SK-N-SH treated with all-trans-retinoic acid at 6 μM for 48 hours (cell line): ENCODE results near the gene CCDC148.

Source experiments
- ATAC-seq: fragments of 200-7000 bp; cut with Tn5 transposase; 3 replicates; pipeline ENCODE4 v1.9.1; 2020; ENCODE audit warnings: mild to moderate bottlenecking, moderate library complexity
- BACH2 ChIP-seq: fragments of 250-450 bp; sonication (Bioruptor Pico); IDR thresholded peaks from 2 replicates; pipeline ENCODE4 v1.9.0; 2021; ENCODE audit warnings: mild to moderate bottlenecking, borderline replicate concordance
- CSDC2 ChIP-seq: fragments of 250-450 bp; sonication (Bioruptor Pico); IDR thresholded peaks from 2 replicates; pipeline ENCODE4 v1.5.0; 2020; ENCODE audit warnings: mild to moderate bottlenecking, moderate library complexity
- CSRNP3 ChIP-seq: fragments of 250-450 bp; sonication (Bioruptor Pico); IDR thresholded peaks from 2 replicates; pipeline ENCODE4 v1.5.1; 2021; ENCODE audit warnings: mild to moderate bottlenecking, moderate library complexity
- ISL1 ChIP-seq: fragments of 250-450 bp; sonication (Bioruptor Pico); IDR thresholded peaks from 2 replicates; pipeline ENCODE4 v2.1.2; 2022; ENCODE audit warnings: mild to moderate bottlenecking, moderate library complexity
- OSR1 ChIP-seq: fragments of 250-450 bp; sonication (Bioruptor Pico); IDR thresholded peaks from 2 replicates; pipeline ENCODE4 v1.8.0; 2022; ENCODE audit warnings: moderate library complexity, mild to moderate bottlenecking, inconsistent platforms
- PATZ1 ChIP-seq: fragments of 250-450 bp; sonication (Bioruptor Pico); IDR thresholded peaks from 2 replicates; pipeline ENCODE4 v1.8.0; 2020; ENCODE audit warnings: mild to moderate bottlenecking, moderate library complexity, borderline replicate concordance
- PPARA ChIP-seq: fragments of 250-450 bp; sonication (Bioruptor Pico); IDR thresholded peaks from 2 replicates; pipeline ENCODE4 v1.5.0; 2020; ENCODE audit warnings: mild to moderate bottlenecking, borderline replicate concordance
- RARB ChIP-seq: fragments of 250-450 bp; sonication (Bioruptor Pico); IDR thresholded peaks from 2 replicates; pipeline ENCODE4 v1.8.0; 2021; ENCODE audit warnings: mild to moderate bottlenecking, moderate library complexity
- SNAI2 ChIP-seq: fragments of 250-450 bp; sonication (Bioruptor Pico); IDR thresholded peaks from 2 replicates; pipeline ENCODE4 v1.5.0; 2020; ENCODE audit warnings: mild to moderate bottlenecking, moderate library complexity
- TCF4 ChIP-seq: fragments of 250-450 bp; sonication (Bioruptor Pico); IDR thresholded peaks from 2 replicates; pipeline ENCODE4 v1.8.0; 2021; ENCODE audit warnings: mild to moderate bottlenecking, moderate library complexity, borderline replicate concordance
- TOX ChIP-seq: fragments of 250-450 bp; sonication (Bioruptor Pico); IDR thresholded peaks from 2 replicates; pipeline ENCODE4 v1.8.0; 2021; ENCODE audit warnings: mild to moderate bottlenecking, moderate library complexity, borderline replicate concordance
- TSHZ2 ChIP-seq: fragments of 250-450 bp; sonication (Bioruptor Pico); IDR thresholded peaks from 2 replicates; pipeline ENCODE4 v1.5.0; 2020; ENCODE audit warnings: mild to moderate bottlenecking, moderate library complexity
- ZC3H10 ChIP-seq: fragments of 250-450 bp; sonication (Bioruptor Pico); IDR thresholded peaks from 2 replicates; pipeline ENCODE4 v1.5.1; 2021; ENCODE audit warnings: mild to moderate bottlenecking, moderate library complexity
- ZFP3 ChIP-seq: fragments of 250-450 bp; sonication (Bioruptor Pico); IDR thresholded peaks from 2 replicates; pipeline ENCODE4 v1.5.0; 2020; ENCODE audit warnings: mild to moderate bottlenecking, moderate library complexity
- ZNF565 ChIP-seq: fragments of 450-650 bp; formaldehyde crosslinking; conservative IDR thresholded peaks from 2 replicates; pipeline ENCODE4 v1.5.0; 2020; ENCODE audit warnings: low read depth, mild to moderate bottlenecking, moderate library complexity
- ZNF70 ChIP-seq: fragments of 450-650 bp; formaldehyde crosslinking; IDR thresholded peaks from 2 replicates; pipeline ENCODE4 v1.5.0; 2020; ENCODE audit warnings: mild to moderate bottlenecking, moderate library complexity
- ZNF8 ChIP-seq: fragments of 450-650 bp; formaldehyde crosslinking; IDR thresholded peaks from 2 replicates; pipeline ENCODE4 v1.5.0; 2020; ENCODE audit warnings: mild to moderate bottlenecking, moderate library complexity
- TF ChIP-seq, protein P1 (sequence below): fragments of 250-450 bp; sonication (Bioruptor Pico); IDR thresholded peaks from 2 replicates; pipeline ENCODE4 v1.5.1; 2020; ENCODE audit warnings: low read depth, mild to moderate bottlenecking, moderate library complexity

CCDC148 gene

DNA sequence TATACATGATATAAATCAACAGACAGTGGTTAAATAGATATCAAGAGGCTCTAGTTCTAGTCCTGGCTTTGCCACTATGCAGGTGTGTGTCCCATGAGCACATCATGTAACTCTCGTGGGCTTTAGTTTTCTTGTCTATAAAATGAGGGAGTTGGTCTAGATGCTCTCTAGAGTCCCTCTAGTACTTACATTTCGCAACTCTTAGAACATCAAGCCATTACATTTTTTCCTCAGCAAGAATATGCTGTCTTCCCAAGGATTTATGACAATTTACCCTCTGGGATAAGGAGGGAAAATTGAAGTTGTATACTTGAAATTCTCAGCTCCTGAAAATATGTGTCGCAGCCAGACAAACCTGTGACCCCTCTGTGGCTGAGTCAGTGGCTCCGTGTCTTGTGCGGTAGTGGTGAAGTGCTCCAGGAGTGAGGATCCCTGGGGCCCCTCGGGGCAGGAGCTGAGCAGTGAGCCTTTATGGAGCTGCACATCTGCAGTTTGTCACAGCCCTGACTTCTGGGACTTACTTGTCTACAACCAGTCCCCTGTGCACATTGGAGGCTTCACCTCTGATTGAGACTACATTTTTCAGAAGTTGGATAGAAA is 7.0 kb upstream of the CCDC148 start:
- TF ChIP-seq BACH2 (no peak), TCF4 (no peak), ZNF8 (no peak), ZNF70 (CRISPR knock-in tag) (no peak), ZNF565 (CRISPR knock-in tag) (no peak), RARB (CRISPR knock-in tag) (no peak), CSRNP3 (CRISPR knock-in tag) (no peak), CSDC2 (CRISPR knock-in tag) (no peak), TOX (no peak), PATZ1 (CRISPR knock-in tag) (no peak)
- TF ChIP-seq, protein P1, sequence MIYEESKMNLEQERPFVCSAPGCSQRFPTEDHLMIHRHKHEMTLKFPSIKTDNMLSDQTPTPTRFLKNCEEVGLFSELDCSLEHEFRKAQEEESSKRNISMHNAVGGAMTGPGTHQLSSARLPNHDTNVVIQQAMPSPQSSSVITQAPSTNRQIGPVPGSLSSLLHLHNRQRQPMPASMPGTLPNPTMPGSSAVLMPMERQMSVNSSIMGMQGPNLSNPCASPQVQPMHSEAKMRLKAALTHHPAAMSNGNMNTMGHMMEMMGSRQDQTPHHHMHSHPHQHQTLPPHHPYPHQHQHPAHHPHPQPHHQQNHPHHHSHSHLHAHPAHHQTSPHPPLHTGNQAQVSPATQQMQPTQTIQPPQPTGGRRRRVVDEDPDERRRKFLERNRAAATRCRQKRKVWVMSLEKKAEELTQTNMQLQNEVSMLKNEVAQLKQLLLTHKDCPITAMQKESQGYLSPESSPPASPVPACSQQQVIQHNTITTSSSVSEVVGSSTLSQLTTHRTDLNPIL (CRISPR knock-in tag): no peak
- TF ChIP-seq, all 23 proteins: peak for 0
- ATAC-seq: no peak

DNA sequence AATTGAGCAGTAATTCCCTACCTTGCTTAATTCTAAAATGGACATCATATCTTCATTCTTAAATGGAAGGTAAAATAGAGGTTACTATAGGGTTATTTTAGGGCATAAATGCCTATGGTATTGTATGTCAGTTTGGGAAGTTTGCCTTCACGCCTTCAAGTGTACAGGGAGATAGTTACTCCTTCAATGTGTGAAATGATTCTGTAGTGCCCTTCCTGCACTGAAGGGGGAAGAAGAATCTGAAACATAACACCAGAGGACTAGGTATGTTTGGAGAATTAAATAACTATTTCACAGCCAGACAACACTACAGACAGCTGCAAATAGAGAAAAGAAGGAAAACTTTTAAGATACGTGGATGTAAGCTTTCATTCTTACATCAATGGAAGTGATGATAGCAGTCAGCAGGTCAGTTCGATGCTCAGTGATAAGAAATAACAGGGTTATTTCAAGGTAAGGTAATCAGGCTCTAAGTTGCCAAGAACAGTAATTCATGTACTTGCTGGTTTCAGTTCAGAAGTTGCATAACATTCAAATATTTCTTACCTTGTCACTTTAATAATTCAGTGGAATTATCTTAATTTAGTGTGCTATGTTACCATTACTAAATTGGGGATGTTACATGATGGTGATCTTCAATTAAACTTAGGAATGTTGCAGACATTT is 4.2 kb upstream of the CCDC148 start:
- ATAC-seq: no peak
- TF ChIP-seq TSHZ2 (CRISPR knock-in tag): no peak
- no peak for TF ChIP-seq TCF4
- TF ChIP-seq SNAI2 (CRISPR knock-in tag): no peak
- TF ChIP-seq CSRNP3 (CRISPR knock-in tag): no peak
- TF ChIP-seq TOX: no peak
- no peak for TF ChIP-seq ZC3H10 (CRISPR knock-in tag)
- TF ChIP-seq ISL1 (CRISPR knock-in tag): no peak
- no peak for TF ChIP-seq RARB (CRISPR knock-in tag)
- no peak for TF ChIP-seq ZFP3 (CRISPR knock-in tag)
- TF ChIP-seq BACH2: no peak
- TF ChIP-seq PATZ1 (CRISPR knock-in tag): no peak
- TF ChIP-seq OSR1: no peak
- no peak for TF ChIP-seq CSDC2 (CRISPR knock-in tag)
- TF ChIP-seq ZNF8: no peak
- TF ChIP-seq ZNF70 (CRISPR knock-in tag): no peak
- TF ChIP-seq PPARA (CRISPR knock-in tag): no peak
